Measurements from ENCODE around the gene KMO. TPM values are rescaled to one million over a fixed set of nuclear protein-coding genes. Genes with fewer than 3 reads are reported as not detected.

KMO gene
- polyA plus RNA-seq, 3 donors = 4.7 to 9.0 (median 6.4) TPM

- Mint-ChIP-seq H3K4me1 (peaks cover 42% of the 10 kb centered on the region), H3K27ac (peak overlapping the region; percentile 77 to 96 (median 86)), H3K36me3 (peaks cover 8 to 11% of the 10 kb centered on the region in 2 donors), H3K9me3 (peaks cover 0 to 5% (median 0%) of the 10 kb centered on the region in 7 donors), H3K4me3 (peak overlapping the region; percentile 84 to 92), H3K27me3 (ENCODE audit: low read depth in 3 of 3) (peaks cover 0 to 2% (median 2%) of the 10 kb centered on the region in 3 donors)
- Histone ChIP-seq H3K4me1 (ENCODE audit: control insufficient read depth in 1 of 2, insufficient read depth in 2 of 2, low read length in 2 of 2) (peaks cover 34 to 49% of the 10 kb centered on the region in 2 donors), H3K4me2 (replicated peaks; ENCODE audit: extremely low read depth, low read length, poor library complexity, severe bottlenecking) (peak overlapping the region; percentile 88), H3K4me3 (replicated peaks in 1 of 3; ENCODE audit: low read depth in 2 of 3, low read length in 3 of 3) (peak overlapping the region; percentile 81 to 92 (median 88)), H3K36me3 (replicated peaks in 1 of 2; ENCODE audit: control insufficient read depth in 1 of 2, insufficient read depth in 2 of 2, low read length in 2 of 2) (peaks cover 0 to 10% of the 10 kb centered on the region in 2 donors), H3K79me2 (ENCODE audit: insufficient read depth, low read length) (peaks cover 53% of the 10 kb centered on the region), H2AFZ (ENCODE audit: insufficient read depth, low read depth, low read length, poor library complexity, severe bottlenecking) (peak overlapping the region; percentile 81), H3K9me3 (replicated peaks in 1 of 2; ENCODE audit: control insufficient read depth in 1 of 2, insufficient read depth in 1 of 2, low read length in 2 of 2) (no peaks in the 10 kb centered on the region), H3K27ac (ENCODE audit: low read depth in 1 of 2, low read length in 2 of 2) (peak overlapping the region; percentile 74 to 90), H3K27me3 (ENCODE audit: control insufficient read depth in 2 of 2, insufficient read depth in 2 of 2, low read length in 2 of 2) (no peaks in the 10 kb centered on the region), H3K9ac (ENCODE audit: insufficient read depth, low read length, poor library complexity, severe bottlenecking) (peak overlapping the region; percentile 88), H4K20me1 (ENCODE audit: insufficient read depth, low read length) (peaks cover 7% of the 10 kb centered on the region)
- peak in 2 of 3 donors; percentile 15 to 21 for DNase-seq
- under 1% methylated on average over 20 of the region's 42 CpGs for WGBS (ENCODE audit: insufficient coverage)
- TF ChIP-seq CTCF (IDR thresholded peaks at IDR 0.05) = no peak
- intact Hi-C loops (cut with micrococcal nuclease) = loop anchor here (5.0 to 10.0 kb wide), 3 partner anchors 107 to 205 kb away; partner anchors contain the start of genes EXO1 (in 2 of the 2), FH (in 1 of the 2) and KMO (in 1 of the 2)
These were observed 107.5 kb downstream of the KMO start for GRCh38 chr1:241639623-241640148.

GRCh38 chr1:241640149-241640866 lies 108.1 kb downstream of the KMO start, which contains the start of the genes CHML and OPN3:
TSS of gene CHML (minus strand) at chr1:241640369. CDS start at chr1:241635766, 4,603 bp downstream.
TSS of gene OPN3 (minus strand) at chr1:241640369. CDS start at chr1:241640254, 115 bp downstream.
- peak within 1 kb of the TSS; percentile 74 to 90 for H3K27ac ChIP-seq (ENCODE audit: low read depth in 1 of 2, low read length in 2 of 2)
- intact Hi-C loops (cut with micrococcal nuclease) = loop anchor here (5.0 to 10.0 kb wide), 2 partner anchors 108 to 204 kb away; partner anchors contain the start of genes EXO1 (in 1 of the 2) and KMO (in 1 of the 2)
- H3K4me3 Mint-ChIP-seq = peak within 1 kb of the TSS; percentile 84 to 92
- H3K27ac Mint-ChIP-seq = peak within 1 kb of the TSS; percentile 81 to 96 (median 87)
- peaks cover 42% of the 10 kb centered on the region for H3K4me1 Mint-ChIP-seq
- peak within 1 kb of the TSS; percentile 88 for H3K4me2 ChIP-seq (replicated peaks; ENCODE audit: extremely low read depth, low read length, poor library complexity, severe bottlenecking)
- H3K9ac ChIP-seq (ENCODE audit: insufficient read depth, low read length, poor library complexity, severe bottlenecking) = peak within 1 kb of the TSS; percentile 88
- H3K4me1 ChIP-seq (ENCODE audit: control insufficient read depth in 1 of 2, insufficient read depth in 2 of 2, low read length in 2 of 2) = peaks cover 34 to 49% of the 10 kb centered on the region in 2 donors
- H3K27me3 ChIP-seq (ENCODE audit: control insufficient read depth in 2 of 2, insufficient read depth in 2 of 2, low read length in 2 of 2) = no peaks in the 10 kb centered on the region
- H3K9me3 ChIP-seq (replicated peaks in 1 of 2; ENCODE audit: control insufficient read depth in 1 of 2, insufficient read depth in 1 of 2, low read length in 2 of 2) = no peaks in the 10 kb centered on the region
- peaks cover 0 to 4% of the 10 kb centered on the region in 2 donors for H3K36me3 ChIP-seq (replicated peaks in 1 of 2; ENCODE audit: control insufficient read depth in 1 of 2, insufficient read depth in 2 of 2, low read length in 2 of 2)
- peaks cover 0 to 2% (median 2%) of the 10 kb centered on the region in 3 donors for H3K27me3 Mint-ChIP-seq (ENCODE audit: low read depth in 3 of 3)
- peak within 1 kb of the TSS; percentile 81 to 92 (median 88) for H3K4me3 ChIP-seq (replicated peaks in 1 of 3; ENCODE audit: low read depth in 2 of 3, low read length in 3 of 3)
- H3K79me2 ChIP-seq (ENCODE audit: insufficient read depth, low read length) = peaks cover 47% of the 10 kb centered on the region
- DNase-seq = peak; percentile 86 to 90 (median 89)
- H4K20me1 ChIP-seq (ENCODE audit: insufficient read depth, low read length) = peaks cover 7% of the 10 kb centered on the region
- H3K36me3 Mint-ChIP-seq = peaks cover 2 to 4% of the 10 kb centered on the region in 2 donors
- no peak for TF ChIP-seq CTCF (IDR thresholded peaks at IDR 0.05)
- 4% methylated on average over 71 of the region's 81 CpGs for WGBS (ENCODE audit: insufficient coverage)
- peak within 1 kb of the TSS; percentile 82 for H2AFZ ChIP-seq (ENCODE audit: insufficient read depth, low read depth, low read length, poor library complexity, severe bottlenecking)
- peaks cover 0 to 5% (median 0%) of the 10 kb centered on the region in 7 donors for H3K9me3 Mint-ChIP-seq
